Measurements from ENCODE around the gene CACNA1G. TPM values are rescaled to one million over a fixed set of nuclear protein-coding genes. Genes with fewer than 3 reads are reported as not detected.

The CACNA1G gene
- total and polyA plus RNA-seq, 5 donors = 4.3 to 14.8 (median 4.5) TPM

DNA sequence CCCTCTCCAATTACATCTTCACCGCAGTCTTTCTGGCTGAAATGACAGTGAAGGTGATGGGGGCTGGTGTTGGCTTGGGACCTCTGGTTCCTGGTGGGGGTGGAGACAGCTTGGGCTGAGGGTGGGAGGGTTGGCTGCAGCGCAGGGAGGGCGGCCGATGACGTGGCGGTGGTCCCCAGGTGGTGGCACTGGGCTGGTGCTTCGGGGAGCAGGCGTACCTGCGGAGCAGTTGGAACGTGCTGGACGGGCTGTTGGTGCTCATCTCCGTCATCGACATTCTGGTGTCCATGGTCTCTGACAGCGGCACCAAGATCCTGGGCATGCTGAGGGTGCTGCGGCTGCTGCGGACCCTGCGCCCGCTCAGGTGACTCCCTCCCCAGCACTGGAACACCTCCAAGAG, 42.3 kb downstream of the CACNA1G start:
- H3K9me3 ChIP-seq (ENCODE audit: control insufficient read depth, low read length) = no peaks in the 10 kb centered on the region
- intact Hi-C loops (cut with DNase I) = no loop called here
- H3K27ac ChIP-seq (ENCODE audit: low read length) = no peak overlapping the region
- H3K4me3 ChIP-seq (ENCODE audit: low read length) = no peak overlapping the region
- DNase-seq (no peak), ATAC-seq (no peak)
- H3K4me1 ChIP-seq (ENCODE audit: control insufficient read depth, insufficient read depth, low read length) = peaks cover 10% of the 10 kb centered on the region
- 85% methylated on average over 18 of the region's 18 CpGs for WGBS
- no peaks in the 10 kb centered on the region for H3K27me3 ChIP-seq (ENCODE audit: control insufficient read depth, insufficient read depth)

DNA sequence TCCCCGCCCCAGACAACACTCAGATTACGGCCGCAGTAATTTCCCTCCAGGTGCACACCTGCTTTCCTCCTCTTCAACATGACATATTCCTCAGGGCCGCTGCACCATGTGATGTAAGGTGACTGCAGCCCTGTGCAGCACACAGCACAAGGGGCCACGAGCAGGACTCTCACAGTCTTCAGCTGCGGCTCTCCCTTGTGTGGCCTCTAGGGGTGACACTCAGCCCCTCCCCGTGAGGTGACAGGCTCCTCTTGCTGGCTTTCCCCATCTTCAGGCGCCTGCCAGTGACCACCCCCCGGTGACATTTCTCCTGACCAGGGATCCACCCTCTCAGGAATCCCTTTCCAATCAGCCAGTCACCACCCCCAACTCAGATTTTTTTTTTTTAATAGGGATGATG, 42.8 kb downstream of the CACNA1G start:
- Histone ChIP-seq H3K27me3 (ENCODE audit: control insufficient read depth, insufficient read depth) (no peaks in the 10 kb centered on the region), H3K27ac (ENCODE audit: low read length) (no peak overlapping the region), H3K4me1 (ENCODE audit: control insufficient read depth, insufficient read depth, low read length) (peaks cover 10% of the 10 kb centered on the region), H3K4me3 (ENCODE audit: low read length) (no peak overlapping the region), H3K9me3 (ENCODE audit: control insufficient read depth, low read length) (no peaks in the 10 kb centered on the region)
- 66% methylated on average over 9 of the region's 9 CpGs for WGBS
- intact Hi-C loops (cut with DNase I) = no loop called here
- no peak for ATAC-seq
- no peak for DNase-seq

DNA sequence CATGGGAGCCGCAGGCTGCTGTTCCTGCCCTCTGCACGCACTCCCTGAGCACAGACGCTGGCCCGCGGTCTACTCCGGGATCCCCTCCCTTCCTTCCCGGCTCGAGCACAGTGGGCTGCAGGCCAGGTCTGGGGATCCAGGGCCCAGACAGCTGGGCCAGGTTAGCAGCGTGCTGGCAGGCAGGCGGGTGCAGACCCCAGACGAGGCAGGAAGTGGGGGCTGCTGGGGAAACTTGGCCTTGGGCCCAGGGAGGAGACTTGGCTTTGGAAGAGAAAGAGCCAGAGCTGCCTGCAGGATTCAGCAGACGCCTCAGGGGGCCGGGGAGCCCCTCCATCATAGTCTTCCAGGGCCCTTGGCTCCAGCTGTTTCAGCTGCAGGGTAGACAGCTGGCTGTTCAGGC, 44.0 kb downstream of the CACNA1G start:
- peak; percentile 83 to 94 (median 94) for DNase-seq
- intact Hi-C loops (cut with DNase I) = no loop called here
- 6% methylated on average over 13 of the region's 13 CpGs for WGBS
- H3K27me3 ChIP-seq (ENCODE audit: control insufficient read depth, insufficient read depth) = no peaks in the 10 kb centered on the region
- no peak overlapping the region for H3K4me3 ChIP-seq (ENCODE audit: low read length)
- no peaks in the 10 kb centered on the region for H3K9me3 ChIP-seq (ENCODE audit: control insufficient read depth, low read length)
- peak; percentile 87 to 91 for ATAC-seq
- no peak overlapping the region for H3K27ac ChIP-seq (ENCODE audit: low read length)
- peaks cover 10% of the 10 kb centered on the region for H3K4me1 ChIP-seq (ENCODE audit: control insufficient read depth, insufficient read depth, low read length)

DNA sequence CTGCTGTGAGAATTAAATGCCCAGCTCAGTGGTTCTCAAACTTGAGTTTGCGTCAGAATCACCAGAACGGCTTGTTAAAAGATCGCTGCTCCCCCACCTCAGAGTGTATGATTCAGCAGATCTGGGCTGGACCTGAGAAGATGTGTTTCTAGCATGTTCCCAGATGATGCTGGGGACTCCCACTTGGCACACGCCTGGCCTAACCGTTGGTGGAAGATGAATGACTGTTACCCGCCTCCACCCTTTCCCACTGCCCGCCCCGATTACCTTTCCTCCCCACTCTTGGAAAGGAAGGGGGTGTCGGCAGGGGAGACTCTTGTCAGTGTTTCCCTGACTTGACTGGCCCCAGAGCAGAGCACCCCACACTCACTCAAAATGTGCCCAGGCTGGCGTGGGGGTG, 44.9 kb downstream of the CACNA1G start:
- peaks cover 10% of the 10 kb centered on the region for H3K4me1 ChIP-seq (ENCODE audit: control insufficient read depth, insufficient read depth, low read length)
- intact Hi-C loops (cut with DNase I) = no loop called here

DNA sequence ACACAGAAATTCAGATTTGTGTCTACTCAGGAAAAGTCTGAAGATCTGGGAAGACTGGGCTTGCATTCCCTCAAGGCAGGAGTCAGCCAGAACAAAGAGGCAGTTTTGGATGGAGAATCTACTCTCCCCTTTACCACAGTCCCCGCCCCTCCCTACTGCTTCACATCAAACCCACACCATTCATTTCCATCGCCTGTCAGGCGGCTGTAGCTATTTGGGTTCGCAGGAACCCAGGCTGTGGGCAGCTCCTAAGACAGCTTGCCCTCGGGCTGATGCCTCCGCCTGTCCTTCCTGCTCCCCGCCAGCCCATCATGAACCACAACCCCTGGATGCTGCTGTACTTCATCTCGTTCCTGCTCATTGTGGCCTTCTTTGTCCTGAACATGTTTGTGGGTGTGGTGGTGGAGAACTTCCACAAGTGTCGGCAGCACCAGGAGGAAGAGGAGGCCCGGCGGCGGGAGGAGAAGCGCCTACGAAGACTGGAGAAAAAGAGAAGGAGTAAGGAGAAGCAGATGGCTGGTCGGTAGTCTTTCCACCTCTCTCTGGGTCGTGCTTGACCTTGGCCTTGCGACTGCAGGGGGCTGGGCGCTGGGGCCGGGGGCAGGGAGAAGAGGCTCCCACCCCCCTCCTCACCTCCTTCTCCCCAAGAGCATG, 47.1 kb downstream of the CACNA1G start:
- Histone ChIP-seq H3K9me3 (ENCODE audit: control insufficient read depth, low read length) (no peaks in the 10 kb centered on the region), H3K27me3 (ENCODE audit: control insufficient read depth, insufficient read depth) (no peaks in the 10 kb centered on the region), H3K27ac (ENCODE audit: low read length) (no peak overlapping the region), H3K4me1 (ENCODE audit: control insufficient read depth, insufficient read depth, low read length) (peaks cover 10% of the 10 kb centered on the region), H3K4me3 (ENCODE audit: low read length) (no peak overlapping the region)
- ATAC-seq (no peak), DNase-seq (no peak)
- intact Hi-C loops (cut with DNase I) = no loop called here
- WGBS = 90% methylated on average over 19 of the region's 19 CpGs

More for the DNA sequence above, 44.9 kb downstream of the CACNA1G start:
- H3K9me3 ChIP-seq (ENCODE audit: control insufficient read depth, low read length) = no peaks in the 10 kb centered on the region
- no peak overlapping the region for H3K27ac ChIP-seq (ENCODE audit: low read length)
- no peak for DNase-seq
- H3K27me3 ChIP-seq (ENCODE audit: control insufficient read depth, insufficient read depth) = no peaks in the 10 kb centered on the region
- WGBS = 61% methylated on average over 10 of the region's 10 CpGs
- no peak overlapping the region for H3K4me3 ChIP-seq (ENCODE audit: low read length)
- ATAC-seq = no peak

DNA sequence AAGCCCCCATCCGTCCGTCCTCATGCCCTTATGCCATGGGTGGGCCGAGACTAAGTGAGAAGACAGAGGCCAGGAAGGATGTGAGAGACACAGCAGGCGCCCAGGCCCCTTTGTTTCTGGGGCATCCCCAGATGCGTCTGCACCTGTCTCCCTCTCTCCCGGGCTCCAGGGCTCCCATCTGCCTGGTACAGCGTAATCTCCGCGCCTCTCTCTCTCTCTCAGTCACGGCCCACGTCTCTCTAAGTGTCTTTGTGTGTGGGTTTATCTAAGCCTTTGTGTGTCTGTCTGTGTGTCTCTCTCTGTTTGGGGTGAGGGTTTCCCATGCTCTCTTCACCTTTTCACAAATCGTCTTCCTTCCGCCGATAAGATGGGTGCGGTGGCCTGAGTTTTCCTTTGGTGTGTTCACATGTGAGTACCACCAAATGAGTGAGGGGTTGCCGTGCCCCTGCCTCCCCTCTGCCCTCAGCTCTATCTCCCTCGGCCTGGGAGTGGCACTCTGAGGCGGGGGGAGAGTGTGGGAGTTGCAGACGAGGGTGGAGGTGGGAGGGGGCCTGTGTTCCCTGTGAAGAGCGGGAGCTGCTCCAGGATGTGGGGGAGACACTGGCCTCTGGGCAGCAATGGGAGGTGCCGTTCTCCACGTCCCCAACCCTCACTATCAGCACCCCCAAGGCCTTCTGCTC, 48.3 kb downstream of the CACNA1G start:
- ATAC-seq = no peak
- Histone ChIP-seq H3K4me3 (ENCODE audit: low read length) (no peak overlapping the region), H3K27ac (ENCODE audit: low read length) (no peak overlapping the region), H3K4me1 (ENCODE audit: control insufficient read depth, insufficient read depth, low read length) (peaks cover 10% of the 10 kb centered on the region), H3K27me3 (ENCODE audit: control insufficient read depth, insufficient read depth) (no peaks in the 10 kb centered on the region), H3K9me3 (ENCODE audit: control insufficient read depth, low read length) (no peaks in the 10 kb centered on the region)
- intact Hi-C loops (cut with DNase I) = no loop called here
- 63% methylated on average over 22 of the region's 22 CpGs for WGBS
- DNase-seq = peak in 1 of 3 donors; percentile 34

DNA sequence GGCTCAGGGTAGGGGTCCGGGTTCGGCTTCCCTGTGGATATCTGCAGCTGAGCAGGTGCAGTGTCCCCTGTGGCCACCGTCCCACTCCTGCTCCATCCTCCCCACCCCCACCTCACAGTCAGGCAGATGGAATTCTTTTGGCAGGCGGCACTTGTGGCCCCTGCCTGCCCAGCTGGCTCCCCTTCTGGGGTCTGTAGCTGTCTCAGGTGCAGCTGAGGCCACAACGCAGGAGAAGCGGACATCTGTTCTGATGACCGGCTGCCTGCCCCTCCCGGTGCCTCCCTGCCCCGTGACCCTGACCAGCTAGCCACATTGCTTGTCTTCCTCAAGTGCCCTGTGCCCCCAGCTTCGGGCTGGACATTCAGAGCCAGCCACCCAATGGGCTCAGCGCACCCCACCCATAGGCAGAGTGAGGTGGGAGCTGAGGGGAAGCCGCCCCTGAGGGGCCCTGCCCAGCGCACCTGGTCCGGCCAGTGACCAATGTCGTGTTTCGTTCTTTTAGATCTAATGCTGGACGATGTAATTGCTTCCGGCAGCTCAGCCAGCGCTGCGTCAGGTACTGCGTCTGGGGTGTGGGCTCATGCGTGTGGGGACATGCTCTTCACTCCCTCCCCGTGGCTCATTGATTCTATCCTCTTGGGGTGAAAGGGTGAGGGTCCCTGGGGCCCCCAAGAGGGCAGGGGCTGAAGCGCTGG, 49.0 kb downstream of the CACNA1G start:
- H3K27ac ChIP-seq (ENCODE audit: low read length) = no peak overlapping the region
- intact Hi-C loops (cut with DNase I) = loop anchor here in 1 of 4 donors (5.0 kb wide), 1 partner anchor 62 kb away; the partner anchor contains the start of gene SPATA20
- ATAC-seq = no peak
- peaks cover 5% of the 10 kb centered on the region for H3K4me1 ChIP-seq (ENCODE audit: control insufficient read depth, insufficient read depth, low read length)
- WGBS = 90% methylated on average over 24 of the region's 24 CpGs
- H3K27me3 ChIP-seq (ENCODE audit: control insufficient read depth, insufficient read depth) = no peaks in the 10 kb centered on the region
- DNase-seq = peak in 1 of 3 donors; percentile 39
- H3K4me3 ChIP-seq (ENCODE audit: low read length) = no peak overlapping the region
- H3K9me3 ChIP-seq (ENCODE audit: control insufficient read depth, low read length) = no peaks in the 10 kb centered on the region

DNA sequence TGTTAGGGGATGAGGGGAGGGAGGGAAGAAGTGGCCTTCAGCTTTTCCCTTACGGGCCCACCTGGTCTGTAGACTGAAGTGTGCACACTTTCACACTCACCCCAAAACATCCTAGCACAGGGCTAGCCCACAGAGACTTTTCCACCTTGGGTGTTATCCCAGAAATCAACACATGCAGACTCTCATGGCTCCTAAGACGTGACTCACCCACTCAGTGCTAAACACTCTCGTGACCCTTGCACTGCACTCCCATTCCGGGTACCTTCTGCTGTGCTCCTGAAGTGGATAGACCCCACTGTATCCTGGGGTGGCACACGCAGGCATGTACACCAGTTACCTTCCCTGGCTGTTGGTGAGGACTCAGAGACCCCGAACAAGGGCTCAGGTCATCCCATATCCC, 51.1 kb downstream of the CACNA1G start:
- intact Hi-C loops (cut with DNase I) = loop anchor here in 1 of 4 donors (5.0 kb wide), 1 partner anchor 64 kb away; the partner anchor contains the start of gene SPATA20
- no peaks in the 10 kb centered on the region for H3K9me3 ChIP-seq (ENCODE audit: control insufficient read depth, low read length)
- no peak overlapping the region for H3K27ac ChIP-seq (ENCODE audit: low read length)
- no peak overlapping the region for H3K4me3 ChIP-seq (ENCODE audit: low read length)
- H3K4me1 ChIP-seq (ENCODE audit: control insufficient read depth, insufficient read depth, low read length) = no peaks in the 10 kb centered on the region
- DNase-seq = no peak
- WGBS = 91% methylated on average over 6 of the region's 6 CpGs
- H3K27me3 ChIP-seq (ENCODE audit: control insufficient read depth, insufficient read depth) = no peaks in the 10 kb centered on the region
- no peak for ATAC-seq

DNA sequence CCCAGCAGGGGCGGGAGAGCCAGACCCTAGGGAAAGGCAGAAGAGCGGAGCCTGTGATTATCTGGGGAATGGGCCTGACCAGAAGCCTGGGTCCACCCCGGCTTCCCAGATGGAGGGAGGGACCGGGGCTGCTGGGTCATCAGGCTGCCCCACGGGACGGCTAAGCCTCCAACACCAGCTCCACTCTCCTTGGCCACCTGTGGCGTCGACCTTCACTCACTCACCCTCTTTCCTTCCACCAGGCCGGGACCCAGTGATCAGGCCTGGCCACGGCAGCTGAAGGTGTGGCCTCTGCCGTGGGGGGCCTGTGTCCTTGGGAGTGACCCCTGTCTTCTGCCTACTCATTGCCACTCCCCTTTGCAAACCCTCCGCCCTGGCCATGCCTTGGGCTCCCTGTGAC, 51.8 kb downstream of the CACNA1G start:
- no peaks in the 10 kb centered on the region for H3K27me3 ChIP-seq (ENCODE audit: control insufficient read depth, insufficient read depth)
- intact Hi-C loops (cut with DNase I) = loop anchor here in 1 of 4 donors (5.0 kb wide), 1 partner anchor 65 kb away; the partner anchor contains the start of gene SPATA20
- no peak for ATAC-seq
- 92% methylated on average over 12 of the region's 12 CpGs for WGBS
- no peaks in the 10 kb centered on the region for H3K4me1 ChIP-seq (ENCODE audit: control insufficient read depth, insufficient read depth, low read length)
- no peak overlapping the region for H3K4me3 ChIP-seq (ENCODE audit: low read length)
- DNase-seq = peak in 1 of 3 donors; percentile 32
- H3K27ac ChIP-seq (ENCODE audit: low read length) = no peak overlapping the region
- no peaks in the 10 kb centered on the region for H3K9me3 ChIP-seq (ENCODE audit: control insufficient read depth, low read length)

DNA sequence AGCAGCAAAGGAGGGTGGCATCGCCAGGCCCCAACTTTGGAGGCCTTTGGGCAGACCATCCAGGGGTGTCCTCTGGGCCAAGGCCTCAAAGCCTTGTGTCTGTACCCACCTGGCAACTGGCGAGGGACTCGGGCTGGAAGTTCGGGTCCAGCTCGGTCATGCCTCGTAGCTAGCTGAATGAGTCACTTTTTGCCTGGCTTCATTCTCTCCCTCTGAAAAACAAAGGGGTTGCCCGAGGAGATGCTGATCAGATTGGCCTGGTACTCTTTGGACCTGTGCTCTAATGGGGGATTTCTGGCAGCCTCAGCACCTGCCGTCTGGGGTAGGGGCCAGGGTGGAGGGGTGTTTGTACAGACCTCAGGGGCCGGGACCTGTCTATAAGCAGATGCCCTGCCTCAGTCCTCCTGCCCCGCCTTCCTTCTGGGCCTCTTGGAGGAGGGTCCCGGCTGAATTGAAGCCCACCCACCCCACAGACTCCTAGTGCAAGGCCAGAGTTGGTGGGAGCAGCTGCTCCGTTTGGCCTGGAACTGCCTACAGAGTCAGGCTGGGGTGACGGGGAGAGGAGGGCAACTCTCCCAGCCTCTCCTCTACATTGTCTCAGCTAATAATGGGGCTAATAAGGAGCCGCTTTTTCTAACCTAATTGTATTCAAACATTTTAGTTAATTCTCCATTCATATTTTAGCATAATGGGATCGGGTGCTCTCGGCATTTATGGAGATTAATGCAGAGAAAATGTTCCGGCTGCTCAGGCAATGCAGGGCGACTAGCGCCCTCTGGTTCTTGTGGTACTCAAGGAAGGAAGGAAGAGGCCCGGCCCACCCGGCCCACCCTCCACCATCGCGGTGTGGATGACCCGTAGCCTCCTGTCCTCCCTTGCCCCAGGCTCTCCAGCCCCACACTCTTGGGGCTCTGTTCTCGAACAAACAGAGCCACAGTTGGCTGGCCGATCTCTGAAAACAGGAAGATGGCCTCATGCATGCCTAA, 52.8 kb downstream of the CACNA1G start:
- no peak overlapping the region for H3K27ac ChIP-seq (ENCODE audit: low read length)
- no peaks in the 10 kb centered on the region for H3K9me3 ChIP-seq (ENCODE audit: control insufficient read depth, low read length)
- intact Hi-C loops (cut with DNase I) = loop anchor here in 1 of 4 donors (5.0 kb wide), 1 partner anchor 66 kb away; the partner anchor contains the start of gene SPATA20
- ATAC-seq = no peak
- H3K4me1 ChIP-seq (ENCODE audit: control insufficient read depth, insufficient read depth, low read length) = no peaks in the 10 kb centered on the region
- H3K27me3 ChIP-seq (ENCODE audit: control insufficient read depth, insufficient read depth) = no peaks in the 10 kb centered on the region
- 56% methylated on average over 26 of the region's 26 CpGs for WGBS
- peak in 1 of 3 donors; percentile 76 for DNase-seq
- H3K4me3 ChIP-seq (ENCODE audit: low read length) = no peak overlapping the region

Measured in right cardiac atrium (tissue), 5 donors.